ENCODE measurements around the gene PHYH.

PHYH gene

DNA sequence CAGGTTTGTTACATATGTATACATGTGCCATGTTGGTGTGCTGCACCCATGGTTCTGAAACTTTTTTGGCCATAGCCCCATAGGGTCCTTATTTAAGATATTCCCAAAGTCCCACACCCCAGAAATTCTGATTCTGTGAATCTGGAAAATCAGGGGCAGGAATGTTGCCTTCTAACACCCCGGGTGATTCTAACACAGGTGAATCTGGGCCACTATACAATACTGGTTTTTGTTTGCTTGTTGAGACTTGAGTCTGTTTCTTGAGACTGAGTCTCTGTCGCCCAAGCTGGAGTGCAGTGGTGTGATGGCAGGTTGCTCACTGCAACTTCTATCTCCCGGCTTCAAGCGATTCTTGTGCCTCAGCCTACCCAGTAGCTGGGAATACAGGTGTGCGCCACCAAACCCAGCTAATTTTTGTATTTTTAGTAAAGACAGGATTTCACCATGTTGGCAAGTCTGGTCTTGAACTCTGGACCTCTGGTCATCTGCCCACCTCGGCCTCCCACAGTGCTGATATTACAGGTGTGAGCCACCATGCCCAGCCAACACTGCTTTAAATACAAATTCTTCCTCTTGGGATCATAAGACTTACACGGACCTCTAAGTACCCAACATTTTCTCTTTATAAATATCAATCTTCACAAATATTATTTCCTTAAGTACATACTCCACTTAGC, 16.9 kb upstream of the PHYH start:
- no peak for DNase-seq (ENCODE audit: low read depth in 1 of 2, low spot score in 1 of 2)

DNA sequence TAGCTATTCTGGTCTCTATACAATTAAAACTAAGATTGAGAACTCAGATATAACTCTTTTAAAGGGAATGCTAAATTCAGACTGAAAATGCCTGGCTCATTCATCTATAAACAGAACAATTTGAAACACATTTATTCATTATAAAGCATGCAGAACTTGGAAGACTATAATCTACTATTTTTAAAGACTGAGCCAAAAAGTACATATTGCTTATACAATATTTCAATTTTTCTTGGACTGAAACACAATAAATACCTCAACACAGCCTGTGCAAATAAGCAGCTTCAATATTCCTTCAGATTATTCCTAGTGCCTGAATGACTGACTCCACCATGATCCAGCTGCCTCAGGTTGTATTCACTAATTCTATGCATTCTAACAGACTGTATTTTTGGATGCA, 15.5 kb upstream of the PHYH start:
- no peak for DNase-seq (ENCODE audit: low read depth in 1 of 2, low spot score in 1 of 2)
- TF ChIP-seq GABPA (IDR thresholded peaks at IDR 0.05; ENCODE audit: low read depth) (no peak), POLR2AphosphoS5 (IDR thresholded peaks at IDR 0.05; ENCODE audit: low read depth) (no peak), SPI1 (IDR thresholded peaks at IDR 0.05; ENCODE audit: borderline replicate concordance, low read depth) (no peak)
- TF ChIP-seq, protein P1, sequence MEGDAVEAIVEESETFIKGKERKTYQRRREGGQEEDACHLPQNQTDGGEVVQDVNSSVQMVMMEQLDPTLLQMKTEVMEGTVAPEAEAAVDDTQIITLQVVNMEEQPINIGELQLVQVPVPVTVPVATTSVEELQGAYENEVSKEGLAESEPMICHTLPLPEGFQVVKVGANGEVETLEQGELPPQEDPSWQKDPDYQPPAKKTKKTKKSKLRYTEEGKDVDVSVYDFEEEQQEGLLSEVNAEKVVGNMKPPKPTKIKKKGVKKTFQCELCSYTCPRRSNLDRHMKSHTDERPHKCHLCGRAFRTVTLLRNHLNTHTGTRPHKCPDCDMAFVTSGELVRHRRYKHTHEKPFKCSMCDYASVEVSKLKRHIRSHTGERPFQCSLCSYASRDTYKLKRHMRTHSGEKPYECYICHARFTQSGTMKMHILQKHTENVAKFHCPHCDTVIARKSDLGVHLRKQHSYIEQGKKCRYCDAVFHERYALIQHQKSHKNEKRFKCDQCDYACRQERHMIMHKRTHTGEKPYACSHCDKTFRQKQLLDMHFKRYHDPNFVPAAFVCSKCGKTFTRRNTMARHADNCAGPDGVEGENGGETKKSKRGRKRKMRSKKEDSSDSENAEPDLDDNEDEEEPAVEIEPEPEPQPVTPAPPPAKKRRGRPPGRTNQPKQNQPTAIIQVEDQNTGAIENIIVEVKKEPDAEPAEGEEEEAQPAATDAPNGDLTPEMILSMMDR (IDR thresholded peaks at IDR 0.05; ENCODE audit: insufficient read depth, low read length): no peak
- TF ChIP-seq, protein P2, sequence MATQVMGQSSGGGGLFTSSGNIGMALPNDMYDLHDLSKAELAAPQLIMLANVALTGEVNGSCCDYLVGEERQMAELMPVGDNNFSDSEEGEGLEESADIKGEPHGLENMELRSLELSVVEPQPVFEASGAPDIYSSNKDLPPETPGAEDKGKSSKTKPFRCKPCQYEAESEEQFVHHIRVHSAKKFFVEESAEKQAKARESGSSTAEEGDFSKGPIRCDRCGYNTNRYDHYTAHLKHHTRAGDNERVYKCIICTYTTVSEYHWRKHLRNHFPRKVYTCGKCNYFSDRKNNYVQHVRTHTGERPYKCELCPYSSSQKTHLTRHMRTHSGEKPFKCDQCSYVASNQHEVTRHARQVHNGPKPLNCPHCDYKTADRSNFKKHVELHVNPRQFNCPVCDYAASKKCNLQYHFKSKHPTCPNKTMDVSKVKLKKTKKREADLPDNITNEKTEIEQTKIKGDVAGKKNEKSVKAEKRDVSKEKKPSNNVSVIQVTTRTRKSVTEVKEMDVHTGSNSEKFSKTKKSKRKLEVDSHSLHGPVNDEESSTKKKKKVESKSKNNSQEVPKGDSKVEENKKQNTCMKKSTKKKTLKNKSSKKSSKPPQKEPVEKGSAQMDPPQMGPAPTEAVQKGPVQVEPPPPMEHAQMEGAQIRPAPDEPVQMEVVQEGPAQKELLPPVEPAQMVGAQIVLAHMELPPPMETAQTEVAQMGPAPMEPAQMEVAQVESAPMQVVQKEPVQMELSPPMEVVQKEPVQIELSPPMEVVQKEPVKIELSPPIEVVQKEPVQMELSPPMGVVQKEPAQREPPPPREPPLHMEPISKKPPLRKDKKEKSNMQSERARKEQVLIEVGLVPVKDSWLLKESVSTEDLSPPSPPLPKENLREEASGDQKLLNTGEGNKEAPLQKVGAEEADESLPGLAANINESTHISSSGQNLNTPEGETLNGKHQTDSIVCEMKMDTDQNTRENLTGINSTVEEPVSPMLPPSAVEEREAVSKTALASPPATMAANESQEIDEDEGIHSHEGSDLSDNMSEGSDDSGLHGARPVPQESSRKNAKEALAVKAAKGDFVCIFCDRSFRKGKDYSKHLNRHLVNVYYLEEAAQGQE (IDR thresholded peaks at IDR 0.05; ENCODE audit: insufficient replicate concordance, low read depth): no peak
- no peak overlapping the region for H3K27ac ChIP-seq (replicated peaks)
- H3K4me3 ChIP-seq (replicated peaks; ENCODE audit: insufficient read depth, low read length): no peak overlapping the region
- no peaks in the 10 kb centered on the region for H3K27me3 ChIP-seq (ENCODE audit: insufficient read depth, poor library complexity, severe bottlenecking)

More for the DNA sequence above, 16.9 kb upstream of the PHYH start:
- H3K4me3 ChIP-seq (replicated peaks; ENCODE audit: insufficient read depth, low read length): no peak overlapping the region
- no peak for TF ChIP-seq SPI1 (IDR thresholded peaks at IDR 0.05; ENCODE audit: borderline replicate concordance, low read depth)
- no peak for TF ChIP-seq GABPA (IDR thresholded peaks at IDR 0.05; ENCODE audit: low read depth)
- TF ChIP-seq, protein P2 (IDR thresholded peaks at IDR 0.05; ENCODE audit: insufficient replicate concordance, low read depth): no peak
- TF ChIP-seq, protein P1 (IDR thresholded peaks at IDR 0.05; ENCODE audit: insufficient read depth, low read length): no peak
- TF ChIP-seq POLR2AphosphoS5 (IDR thresholded peaks at IDR 0.05; ENCODE audit: low read depth): no peak
- no peaks in the 10 kb centered on the region for H3K27me3 ChIP-seq (ENCODE audit: insufficient read depth, poor library complexity, severe bottlenecking)
- no peak overlapping the region for H3K27ac ChIP-seq (replicated peaks)

DNA sequence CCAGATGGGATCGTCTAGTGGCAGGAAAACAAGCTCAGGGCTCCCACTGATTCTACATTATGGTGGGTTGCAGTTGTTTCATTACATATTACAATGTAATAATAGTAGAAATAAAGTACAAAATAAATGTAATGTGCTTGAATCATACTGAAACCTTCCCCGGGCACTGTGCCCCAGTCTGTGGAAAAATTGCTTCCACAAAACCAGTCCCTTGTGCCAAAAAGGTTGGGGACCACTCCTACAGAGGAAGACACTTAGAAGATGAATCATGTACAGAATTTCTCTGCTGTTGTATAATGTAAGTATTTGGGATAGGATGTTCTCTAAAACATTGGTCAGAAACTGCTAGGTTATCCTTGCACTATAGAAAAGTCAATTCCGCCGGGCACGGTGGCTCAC, 11.3 kb upstream of the PHYH start:
- no peak for TF ChIP-seq GABPA (IDR thresholded peaks at IDR 0.05; ENCODE audit: low read depth)
- no peak for TF ChIP-seq POLR2AphosphoS5 (IDR thresholded peaks at IDR 0.05; ENCODE audit: low read depth)
- TF ChIP-seq, protein P2 (IDR thresholded peaks at IDR 0.05; ENCODE audit: insufficient replicate concordance, low read depth): no peak
- TF ChIP-seq, protein P1 (IDR thresholded peaks at IDR 0.05; ENCODE audit: insufficient read depth, low read length): no peak
- H3K27ac ChIP-seq (replicated peaks): no peak overlapping the region
- no peak overlapping the region for H3K4me3 ChIP-seq (replicated peaks; ENCODE audit: insufficient read depth, low read length)
- no peak for DNase-seq (ENCODE audit: low read depth in 1 of 2, low spot score in 1 of 2)
- H3K27me3 ChIP-seq (ENCODE audit: insufficient read depth, poor library complexity, severe bottlenecking): no peaks in the 10 kb centered on the region

All from HL-60 (cell line).